H1 (cell line): Measurements from ENCODE around the gene ZMYM2. TPM values are rescaled to one million over a fixed set of nuclear protein-coding genes. Genes with fewer than 3 reads are reported as not detected.

ENCODE experiments used
- CTCF ChIA-PET: fragments of 300-600 bp; sonication (Branson Sonifier 250); formaldehyde crosslinking; loops from one replicate; lab custom pipeline; 2021; ENCODE audit not compliant: partially characterized antibody; lab: Charles Lee
- POLR2A ChIA-PET: fragments of 300-600 bp; sonication (Branson Sonifier 250); formaldehyde crosslinking; loops from one replicate; lab custom pipeline; 2021; ENCODE audit warnings: inconsistent platforms; ENCODE audit not compliant: partially characterized antibody; lab: Charles Lee
- DNase-seq, 2 experiments: peaks; one replicate each; pipeline versions ENCODE4 v3.0.0 to v3.0.0-alpha.2; 2010 to 2022; ENCODE audit warnings: low spot score in 2 of 2, low read depth in 1 of 2, mixed read lengths in 1 of 2
- FAIRE-seq: peaks from 2 replicates; lab custom pipeline; 2011; peaks lifted over from hg19 to GRCh38; lab: Jason Lieb, UNC
- H2AFZ ChIP-seq: 2 replicates; pipeline ENCODE4 v1.8.1; 2012; ENCODE audit warnings: low read length, inconsistent platforms
- H2AK5ac ChIP-seq: 2 replicates; pipeline ENCODE4 v1.6.1; 2013; ENCODE audit warnings: low read depth, low read length
- H2BK120ac ChIP-seq: replicated peaks from 2 replicates; pipeline ENCODE3; 2013; ENCODE audit warnings: low read depth, low read length, inconsistent platforms
- H2BK12ac ChIP-seq: 2 replicates; pipeline ENCODE4 v1.6.1; 2013; ENCODE audit warnings: low read depth, low read length
- H2BK15ac ChIP-seq: 2 replicates; pipeline ENCODE4 v1.6.1; 2013; ENCODE audit warnings: low read length
- H2BK20ac ChIP-seq: 2 replicates; pipeline ENCODE4 v1.6.1; 2013; ENCODE audit warnings: low read length
- H2BK5ac ChIP-seq: 2 replicates; pipeline ENCODE4 v1.6.1; 2013; ENCODE audit warnings: low read depth, low read length
- H3K14ac ChIP-seq: 2 replicates; pipeline ENCODE4 v1.6.1; 2013; ENCODE audit warnings: inconsistent platforms; ENCODE audit not compliant: insufficient read length
- H3K18ac ChIP-seq: 2 replicates; pipeline ENCODE4 v1.6.1; 2013; ENCODE audit warnings: low read length; ENCODE audit errors: extremely low read depth
- H3K23ac ChIP-seq: 2 replicates; pipeline ENCODE4 v1.6.1; 2013; ENCODE audit warnings: inconsistent platforms; ENCODE audit not compliant: insufficient read length
- H3K23me2 ChIP-seq: 2 replicates; pipeline ENCODE4 v1.6.1; 2013; ENCODE audit warnings: low read depth, low read length
- H3K27ac ChIP-seq: 2 replicates; pipeline ENCODE4 v1.6.1; 2011; ENCODE audit warnings: low read depth, low read length, inconsistent platforms
- H3K27me3 ChIP-seq, 4 experiments: replicated peaks in 1 of 4; 1 replicate in 1 of 4; 2 replicates in 3 of 4; pipeline versions ENCODE4 v1.6.1 to v1.8.1; 2011 to 2013; ENCODE audit warnings: low read length in 3 of 4, mild to moderate bottlenecking in 3 of 4, inconsistent platforms in 2 of 4, mixed read lengths in 2 of 4, moderate library complexity in 1 of 4; ENCODE audit not compliant: control insufficient read depth in 3 of 4, insufficient read depth in 3 of 4; ENCODE audit errors: extremely low read depth in 1 of 4
- H3K36me3 ChIP-seq, 4 experiments: 2 replicates each; pipeline versions ENCODE4 v1.6.1 to v1.8.1; 2011 to 2013; ENCODE audit warnings: mild to moderate bottlenecking in 4 of 4, low read length in 3 of 4, moderate library complexity in 2 of 4, control low read depth in 1 of 4, inconsistent platforms in 1 of 4; ENCODE audit not compliant: insufficient read depth in 4 of 4, control insufficient read depth in 2 of 4
- H3K4ac ChIP-seq: replicated peaks from 2 replicates; pipeline ENCODE3; 2013; ENCODE audit warnings: low read length, low read depth, mixed read lengths, inconsistent platforms; ENCODE audit not compliant: insufficient read length
- H3K4me1 ChIP-seq, 4 experiments: replicated peaks in 1 of 4; 1 replicate in 1 of 4; 2 replicates in 3 of 4; pipeline versions ENCODE4 v1.6.1 to v1.8.1; 2011 to 2013; ENCODE audit warnings: low read length in 3 of 4, inconsistent platforms in 2 of 4, mixed read lengths in 1 of 4; ENCODE audit not compliant: insufficient read depth in 4 of 4, control insufficient read depth in 3 of 4
- H3K4me2 ChIP-seq, 2 experiments: 2 replicates each; pipeline versions ENCODE4 v1.6.1 to v1.8.1; 2011 to 2013; ENCODE audit warnings: low read depth in 2 of 2, low read length in 2 of 2, control low read depth in 1 of 2, inconsistent platforms in 1 of 2, mild to moderate bottlenecking in 1 of 2; ENCODE audit not compliant: insufficient read depth in 1 of 2
- H3K4me3 ChIP-seq, 4 experiments: fragments of 200-600, 300-600 bp in 1 of 4; sonication (generic), shearing (Covaris generic), sonication (Bioruptor Twin) in 1 of 4; 2 replicates each; pipeline versions ENCODE4 v1.5.1 to v1.8.1; 2011 to 2016; ENCODE audit warnings: low read length in 4 of 4, low read depth in 3 of 4, control low read depth in 2 of 4, inconsistent platforms in 2 of 4, mild to moderate bottlenecking in 2 of 4, mixed read lengths in 1 of 4, moderate library complexity in 1 of 4; ENCODE audit not compliant: insufficient read depth in 2 of 4; ENCODE audit errors: extremely low read depth in 1 of 4
- H3K56ac ChIP-seq: replicated peaks from 2 replicates; pipeline ENCODE3; 2013; ENCODE audit warnings: low read depth, mild to moderate bottlenecking, mixed read lengths, low read length, inconsistent platforms; ENCODE audit not compliant: insufficient read length
- H3K79me1 ChIP-seq: 2 replicates; pipeline ENCODE4 v1.6.1; 2013; ENCODE audit warnings: low read depth, low read length, control low read depth
- H3K79me2 ChIP-seq, 2 experiments: 2 replicates each; pipeline versions ENCODE4 v1.6.1 to v1.8.1; 2012 to 2013; ENCODE audit warnings: low read length in 2 of 2, mild to moderate bottlenecking in 2 of 2, inconsistent platforms in 1 of 2; ENCODE audit not compliant: insufficient read depth in 2 of 2, control insufficient read depth in 1 of 2
- H3K9ac ChIP-seq, 4 experiments: replicated peaks in 1 of 4; 1 replicate in 1 of 4; 2 replicates in 3 of 4; pipeline versions ENCODE4 v1.6.1 to v1.8.1; 2011 to 2013; ENCODE audit warnings: low read depth in 3 of 4, low read length in 3 of 4, control low read depth in 2 of 4, mild to moderate bottlenecking in 2 of 4, moderate library complexity in 2 of 4, inconsistent platforms in 1 of 4; ENCODE audit errors: extremely low read depth in 1 of 4
- H3K9me3 ChIP-seq, 2 experiments: 2 replicates each; pipeline versions ENCODE4 v1.6.1 to v1.8.1; 2012 to 2013; ENCODE audit warnings: mild to moderate bottlenecking in 2 of 2, moderate library complexity in 2 of 2, control low read depth in 1 of 2, inconsistent platforms in 1 of 2, low read depth in 1 of 2, low read length in 1 of 2, mixed read lengths in 1 of 2; ENCODE audit not compliant: insufficient read depth in 2 of 2
- H4K20me1 ChIP-seq, 2 experiments: replicated peaks in 1 of 2; 2 replicates each; pipeline versions ENCODE3 to v1.8.1; 2011 to 2013; ENCODE audit warnings: inconsistent platforms in 2 of 2, low read length in 2 of 2, mild to moderate bottlenecking in 1 of 2; ENCODE audit not compliant: insufficient read depth in 2 of 2, control insufficient read depth in 1 of 2
- H4K5ac ChIP-seq: 2 replicates; pipeline ENCODE4 v1.6.1; 2013; ENCODE audit warnings: low read length, low read depth, mixed read lengths, inconsistent platforms; ENCODE audit not compliant: insufficient read length
- H4K8ac ChIP-seq: 2 replicates; pipeline ENCODE4 v1.8.0; 2013; ENCODE audit warnings: mild to moderate bottlenecking, moderate library complexity, low read length, inconsistent platforms; ENCODE audit not compliant: insufficient read depth; ENCODE audit errors: extremely low read depth
- H4K91ac ChIP-seq: replicated peaks from 2 replicates; pipeline ENCODE3; 2013; ENCODE audit warnings: low read length, mixed read lengths, inconsistent platforms; ENCODE audit not compliant: insufficient read length
- MAFK ChIP-seq: IDR thresholded peaks from 2 replicates; pipeline ENCODE4 v1.6.1; 2012; ENCODE audit warnings: low read depth, mild to moderate bottlenecking, improper control_type of control experiment, low read length
- WGBS, 2 experiments: shearing (Covaris generic) in 1 of 2; methylation state at CpG; one replicate each; pipeline versions ENCODE4 v1.1.6 to v1.1.7; 2013 to 2015; ENCODE audit warnings: low lambda C conversion rate in 2 of 2, mixed read lengths in 2 of 2, inconsistent platforms in 1 of 2, low coverage in 1 of 2, missing lambda C conversion rate in 1 of 2; ENCODE audit not compliant: insufficient replicate concordance in 2 of 2, insufficient coverage in 1 of 2, insufficient read length in 1 of 2; ENCODE audit errors: extremely low coverage in 1 of 2, missing lambda C conversion rate in 1 of 2; 5-methylcytosine and 5-hydroxymethylcytosine counted together
- polyA plus RNA-seq, 7 experiments: library from polyadenylated mRNA; depleted of rRNA in 3 of 7; stranded (reverse) in 5 of 7; unstranded in 2 of 7; fragments of >200 nt in 5 of 7; fragments of 200-250 nt in 2 of 7; gene quantifications; 1 replicate in 5 of 7; 2 replicates in 1 of 7; 4 replicates in 1 of 7; pipeline versions ENCODE4 v1.2.1 to v1.2.3, GENCODE V29; 2011 to 2013; ENCODE audit warnings: missing spikeins in 2 of 7, mixed read lengths in 2 of 7
- total RNA-seq: library from RNA; stranded (reverse); fragmentation: NEBNext Ultra II Directional; extraction: Animal tissue kit (Norgen Biotek cat#: 25700); gene quantifications from 2 replicates; pipeline ENCODE4 v1.2.1, GENCODE V29; 2021

The ZMYM2 gene
- total and polyA plus RNA-seq, 2 of the 8 experiments (the other 6 are each of a cell fraction or from before 2014, with no cell fraction given), result 41.2 to 159 TPM

- Histone ChIP-seq H3K4ac (no peak overlapping the region), H3K4me1 (no peaks in the 10 kb centered on the region), H3K23ac (no peak overlapping the region), H2BK120ac (no peak overlapping the region)
- TF ChIP-seq MAFK, result no peak
- TF ChIP-seq, all 59 proteins: peak for 0
- ChIA-PET CTCF (no interaction called here), POLR2A (no interaction called here)
- no peaks in the 10 kb centered on the region for H3K79me2 ChIP-seq
- 93% methylated on average over 1 of the region's 1 CpG; no CpG with 5 or more reads in 1 of the 2 experiments for WGBS, 2 experiments
- no peak overlapping the region for H3K4me2 ChIP-seq
- H4K91ac ChIP-seq, result no peak overlapping the region
- no peak overlapping the region for H2AFZ ChIP-seq
- no peak overlapping the region for H2BK20ac ChIP-seq
- no peak overlapping the region for H4K8ac ChIP-seq
- H3K18ac ChIP-seq, result no peak overlapping the region
- H3K27ac ChIP-seq, result no peak overlapping the region
- H4K20me1 ChIP-seq, result no peaks in the 10 kb centered on the region
- FAIRE-seq, result no peak
- H2BK5ac ChIP-seq, result no peak overlapping the region
- no peaks in the 10 kb centered on the region for H3K9me3 ChIP-seq
- peaks cover 20 to 90% (median 64%) of the 10 kb centered on the region in 4 experiments for H3K36me3 ChIP-seq
- no peaks in the 10 kb centered on the region; the same call in 1 of the 2 replicates for H3K79me1 ChIP-seq
- no peak for DNase-seq
- no peak overlapping the region for H3K56ac ChIP-seq
- no peak overlapping the region for H2BK12ac ChIP-seq
- no peak overlapping the region for H2AK5ac ChIP-seq
- H2BK15ac ChIP-seq, result no peak overlapping the region
- no peaks in the 10 kb centered on the region for H3K23me2 ChIP-seq
- H3K9ac ChIP-seq, result no peak overlapping the region
- H4K5ac ChIP-seq, result no peak overlapping the region
- no peak overlapping the region for H3K14ac ChIP-seq
- no peaks in the 10 kb centered on the region for H3K27me3 ChIP-seq
- H3K4me3 ChIP-seq, result no peak overlapping the region
These were observed 105.6 kb downstream of the ZMYM2 start for GRCh38 chr13:20064128-20064527.
